EH (cell line): ENCODE measurements around the gene YWHAQ.

ENCODE experiments used
- DNase-seq: peaks from one replicate; pipeline ENCODE4 v3.0.0-alpha.2; 2015; ENCODE audit warnings: low read depth

Gene YWHAQ

GRCh38 chr2:9630736-9631552 is at the start of gene YWHAQ:
TSS of gene YWHAQ (minus strand) at chr2:9630997. CDS start at chr2:9630452, 545 bp downstream.
- DNase-seq = peak; percentile 99

GRCh38 chr2:9680082-9680481 is 49.3 kb upstream of the YWHAQ start:
- no peak for DNase-seq

- DNase-seq = no peak
These were observed 48.4 kb upstream of the YWHAQ start for GRCh38 chr2:9679218-9679617.

GRCh38 chr2:9678544-9678943 is 47.7 kb upstream of the YWHAQ start:
- no peak for DNase-seq

- peak; percentile 98 for DNase-seq
These were observed 44.9 kb upstream of the YWHAQ start for GRCh38 chr2:9675415-9676351.

GRCh38 chr2:9674891-9675414 is 44.2 kb upstream of the YWHAQ start:
- DNase-seq = no peak

GRCh38 chr2:9673914-9674481 is 43.2 kb upstream of the YWHAQ start:
- DNase-seq = no peak

- no peak for DNase-seq
These were observed 38.0 kb upstream of the YWHAQ start for GRCh38 chr2:9668687-9669345.

- no peak for DNase-seq
These were observed 37.0 kb upstream of the YWHAQ start for GRCh38 chr2:9667826-9668225.

GRCh38 chr2:9666306-9666705 is 35.5 kb upstream of the YWHAQ start:
- peak; percentile 81 for DNase-seq

- peak; percentile 97 for DNase-seq
These were observed 35.1 kb upstream of the YWHAQ start for GRCh38 chr2:9665898-9666297.

- no peak for DNase-seq
These were observed 33.6 kb upstream of the YWHAQ start for GRCh38 chr2:9664365-9664764.

- DNase-seq = no peak
These were observed 32.4 kb upstream of the YWHAQ start for GRCh38 chr2:9663008-9663879.

- DNase-seq = no peak
These were observed 30.5 kb upstream of the YWHAQ start for GRCh38 chr2:9661261-9661660.

- no peak for DNase-seq
These were observed 30.0 kb upstream of the YWHAQ start for GRCh38 chr2:9660781-9661180.

- DNase-seq = no peak
These were observed 29.4 kb upstream of the YWHAQ start for GRCh38 chr2:9660154-9660553.

GRCh38 chr2:9658972-9659371 is 28.2 kb upstream of the YWHAQ start:
- DNase-seq = peak; percentile 52

GRCh38 chr2:9657731-9658130 is 26.9 kb upstream of the YWHAQ start:
- no peak for DNase-seq

- no peak for DNase-seq
These were observed 26.3 kb upstream of the YWHAQ start for GRCh38 chr2:9657083-9657482.

- DNase-seq = peak; percentile 98
These were observed 25.5 kb upstream of the YWHAQ start for GRCh38 chr2:9656270-9656766.
